ENCODE data around the gene PCSK6. TPM values are rescaled to one million over a fixed set of nuclear protein-coding genes. Genes with fewer than 3 reads are reported as not detected.
A peak's percentile ranks its signal among the peaks of the same experiment; 100 is the strongest.

Gene PCSK6
- total RNA-seq, result 1 to 10 TPM in 4 of 5 donors, under 1 TPM in 1; 0.16 to 2.2 (median 1.3) TPM
- total RNA-seq (2013), result 1.8 TPM
- total RNA-seq, result 0.10 to 10.9 (median 0.48) reads per million in 29 experiments

- Histone ChIP-seq H3K36me3 (ENCODE audit: control insufficient read depth in 2 of 2, extremely low read depth in 1 of 2, insufficient read depth in 1 of 2, low read length in 1 of 2) (no peaks in the 10 kb centered on the region), H3K27me3 (replicated peaks in 1 of 2; ENCODE audit: control insufficient read depth in 2 of 2, extremely low read depth in 1 of 2, insufficient read depth in 2 of 2, low read length in 1 of 2) (peaks cover 13 to 43% of the 10 kb centered on the region in 2 experiments), H3K4me3 (ENCODE audit: control insufficient read depth in 1 of 2, extremely low read depth in 1 of 2, low read length in 1 of 2) (no peak within 1 kb of the TSS), H3K27ac (ENCODE audit: low read length) (no peak within 1 kb of the TSS), H3K4me1 (ENCODE audit: control insufficient read depth in 1 of 2, extremely low read depth in 1 of 2, insufficient read depth in 2 of 2, low read length in 2 of 2) (no peaks in the 10 kb centered on the region), H3K9me3 (no peaks in the 10 kb centered on the region)
- POLR2A ChIA-PET, result no interaction called here
- ATAC-seq (replicated peaks in 1 of 4), result peak in 1 of 4 experiments; percentile 12
- WGBS (ENCODE audit: insufficient coverage), result 18% methylated on average over 104 of the region's 111 CpGs
- CTCF ChIA-PET, result no interaction called here
- Mint-ChIP-seq H3K9me3 (no peaks in the 10 kb centered on the region), H3K27me3 (peaks cover 42 to 54% of the 10 kb centered on the region in 2 donors), H3K36me3 (no peaks in the 10 kb centered on the region), H3K4me3 (peak within 1 kb of the TSS; percentile 24 to 54 (median 39)), H3K27ac (no peak within 1 kb of the TSS), H3K4me1 (peaks cover 2 to 5% (median 5%) of the 10 kb centered on the region in 3 donors)
- DNase-seq, result no peak
These were observed at the start of gene PCSK6 for GRCh38 chr15:101489599-101490407. TSS of gene PCSK6 (minus strand) at chr15:101489707. CDS start at chr15:101489670, 37 bp downstream.

DNA sequence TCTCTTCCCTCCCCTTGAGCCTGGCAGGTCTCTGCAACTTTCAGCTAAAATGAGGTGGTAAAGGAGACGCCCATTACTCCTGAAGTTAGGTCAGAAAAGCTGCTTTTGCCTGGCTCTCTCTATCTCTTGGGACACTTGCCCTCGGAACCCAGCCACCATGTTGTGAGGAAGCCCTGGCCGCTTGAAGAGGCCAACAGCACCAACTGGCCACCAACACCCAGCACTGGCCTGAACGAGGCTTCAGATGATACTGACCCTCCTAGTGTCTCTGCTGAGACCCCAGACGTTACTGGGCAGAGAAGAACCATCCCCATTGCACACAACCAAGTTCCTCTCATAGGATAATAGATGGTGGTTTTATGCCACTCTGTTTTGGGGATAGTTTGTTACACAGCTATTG, 49.5 kb upstream of the PCSK6 start:
- ChIA-PET POLR2A (no interaction called here), CTCF (no interaction called here)
- Mint-ChIP-seq H3K27me3 (peaks cover 7 to 8% of the 10 kb centered on the region in 2 donors), H3K36me3 (no peaks in the 10 kb centered on the region), H3K4me1 (no peaks in the 10 kb centered on the region), H3K9me3 (peaks cover 0 to 6% (median 4%) of the 10 kb centered on the region in 3 donors), H3K27ac (no peak overlapping the region), H3K4me3 (no peak overlapping the region)
- no peaks in the 10 kb centered on the region for H3K4me1 ChIP-seq (ENCODE audit: control insufficient read depth in 1 of 2, extremely low read depth in 1 of 2, insufficient read depth in 2 of 2, low read length in 2 of 2)
- no peaks in the 10 kb centered on the region for H3K36me3 ChIP-seq (ENCODE audit: control insufficient read depth in 2 of 2, extremely low read depth in 1 of 2, insufficient read depth in 1 of 2, low read length in 1 of 2)
- H3K4me3 ChIP-seq (ENCODE audit: control insufficient read depth in 1 of 2, extremely low read depth in 1 of 2, low read length in 1 of 2), result no peak overlapping the region
- peaks cover 0 to 27% of the 10 kb centered on the region in 2 experiments for H3K27me3 ChIP-seq (replicated peaks in 1 of 2; ENCODE audit: control insufficient read depth in 2 of 2, extremely low read depth in 1 of 2, insufficient read depth in 2 of 2, low read length in 1 of 2)
- 70% methylated on average over 4 of the region's 5 CpGs for WGBS (ENCODE audit: insufficient coverage)
- no peak for ATAC-seq (replicated peaks in 1 of 4)
- H3K9me3 ChIP-seq, result no peaks in the 10 kb centered on the region
- H3K27ac ChIP-seq (ENCODE audit: low read length), result no peak overlapping the region
- DNase-seq, result peak in 1 of 35 experiments; percentile 2

GRCh38 chr15:101538177-101538576, 48.7 kb upstream of the PCSK6 start:
- POLR2A ChIA-PET, result no interaction called here
- no peaks in the 10 kb centered on the region for H3K36me3 Mint-ChIP-seq

GRCh38 chr15:101537483-101538080, 48.1 kb upstream of the PCSK6 start:
- H3K4me3 ChIP-seq (ENCODE audit: control insufficient read depth in 1 of 2, extremely low read depth in 1 of 2, low read length in 1 of 2), result no peak overlapping the region
- H3K4me3 Mint-ChIP-seq, result no peak overlapping the region
- peaks cover 0 to 19% of the 10 kb centered on the region in 2 experiments for H3K27me3 ChIP-seq (replicated peaks in 1 of 2; ENCODE audit: control insufficient read depth in 2 of 2, extremely low read depth in 1 of 2, insufficient read depth in 2 of 2, low read length in 1 of 2)
- no peaks in the 10 kb centered on the region for H3K4me1 Mint-ChIP-seq
- ChIA-PET CTCF (no interaction called here), POLR2A (no interaction called here)
- no peak overlapping the region for H3K27ac Mint-ChIP-seq
- DNase-seq (no peak), ATAC-seq (replicated peaks in 1 of 4) (no peak)
- no peaks in the 10 kb centered on the region for H3K4me1 ChIP-seq (ENCODE audit: control insufficient read depth in 1 of 2, extremely low read depth in 1 of 2, insufficient read depth in 2 of 2, low read length in 2 of 2)
- no peak overlapping the region for H3K27ac ChIP-seq (ENCODE audit: low read length)
- H3K9me3 ChIP-seq, result no peaks in the 10 kb centered on the region
- no peaks in the 10 kb centered on the region for H3K36me3 ChIP-seq (ENCODE audit: control insufficient read depth in 2 of 2, extremely low read depth in 1 of 2, insufficient read depth in 1 of 2, low read length in 1 of 2)
- peaks cover 7 to 8% of the 10 kb centered on the region in 2 donors for H3K27me3 Mint-ChIP-seq
- peaks cover 0 to 6% (median 4%) of the 10 kb centered on the region in 3 donors for H3K9me3 Mint-ChIP-seq
- no CpG with 5 or more reads among the region's 2 CpGs for WGBS (ENCODE audit: insufficient coverage)
- H3K36me3 Mint-ChIP-seq, result no peaks in the 10 kb centered on the region

More at GRCh38 chr15:101538177-101538576, 48.7 kb upstream of the PCSK6 start:
- Histone ChIP-seq H3K27me3 (replicated peaks in 1 of 2; ENCODE audit: control insufficient read depth in 2 of 2, extremely low read depth in 1 of 2, insufficient read depth in 2 of 2, low read length in 1 of 2) (peaks cover 0 to 23% of the 10 kb centered on the region in 2 experiments), H3K4me3 (ENCODE audit: control insufficient read depth in 1 of 2, extremely low read depth in 1 of 2, low read length in 1 of 2) (no peak overlapping the region), H3K36me3 (ENCODE audit: control insufficient read depth in 2 of 2, extremely low read depth in 1 of 2, insufficient read depth in 1 of 2, low read length in 1 of 2) (no peaks in the 10 kb centered on the region), H3K4me1 (ENCODE audit: control insufficient read depth in 1 of 2, extremely low read depth in 1 of 2, insufficient read depth in 2 of 2, low read length in 2 of 2) (no peaks in the 10 kb centered on the region), H3K27ac (ENCODE audit: low read length) (no peak overlapping the region), H3K9me3 (no peaks in the 10 kb centered on the region)
- Mint-ChIP-seq H3K27ac (no peak overlapping the region), H3K27me3 (peaks cover 7 to 8% of the 10 kb centered on the region in 2 donors), H3K9me3 (peaks cover 0 to 6% (median 4%) of the 10 kb centered on the region in 3 donors), H3K4me1 (no peaks in the 10 kb centered on the region), H3K4me3 (no peak overlapping the region)
- CTCF ChIA-PET, result no interaction called here
- ATAC-seq (replicated peaks in 1 of 4), result no peak
- peak in 1 of 35 experiments; percentile 2 for DNase-seq
- 80% methylated on average over 1 of the region's 3 CpGs for WGBS (ENCODE audit: insufficient coverage)

- Mint-ChIP-seq H3K4me3 (no peak overlapping the region), H3K9me3 (peaks cover 0 to 6% (median 4%) of the 10 kb centered on the region in 3 donors), H3K4me1 (no peaks in the 10 kb centered on the region), H3K27me3 (peaks cover 7 to 8% of the 10 kb centered on the region in 2 donors), H3K27ac (no peak overlapping the region), H3K36me3 (no peaks in the 10 kb centered on the region)
- Histone ChIP-seq H3K27ac (ENCODE audit: low read length) (no peak overlapping the region), H3K4me1 (ENCODE audit: control insufficient read depth in 1 of 2, extremely low read depth in 1 of 2, insufficient read depth in 2 of 2, low read length in 2 of 2) (no peaks in the 10 kb centered on the region), H3K4me3 (ENCODE audit: control insufficient read depth in 1 of 2, extremely low read depth in 1 of 2, low read length in 1 of 2) (no peak overlapping the region), H3K27me3 (replicated peaks in 1 of 2; ENCODE audit: control insufficient read depth in 2 of 2, extremely low read depth in 1 of 2, insufficient read depth in 2 of 2, low read length in 1 of 2) (peaks cover 0 to 19% of the 10 kb centered on the region in 2 experiments), H3K36me3 (ENCODE audit: control insufficient read depth in 2 of 2, extremely low read depth in 1 of 2, insufficient read depth in 1 of 2, low read length in 1 of 2) (no peaks in the 10 kb centered on the region), H3K9me3 (no peaks in the 10 kb centered on the region)
- DNase-seq (peak in 1 of 35 experiments; percentile 14), ATAC-seq (replicated peaks in 1 of 4) (no peak)
- ChIA-PET POLR2A (no interaction called here), CTCF (no interaction called here)
- 80% methylated on average over 17 of the region's 20 CpGs for WGBS (ENCODE audit: insufficient coverage)
These were observed 47.4 kb upstream of the PCSK6 start for GRCh38 chr15:101536875-101537405.

GRCh38 chr15:101536166-101536874, 46.8 kb upstream of the PCSK6 start:
- H3K27ac ChIP-seq (ENCODE audit: low read length), result no peak overlapping the region

More at GRCh38 chr15:101536166-101536874, 46.8 kb upstream of the PCSK6 start:
- Mint-ChIP-seq H3K4me1 (no peaks in the 10 kb centered on the region), H3K36me3 (no peaks in the 10 kb centered on the region), H3K27ac (no peak overlapping the region), H3K27me3 (peaks cover 7 to 8% of the 10 kb centered on the region in 2 donors), H3K9me3 (peaks cover 0 to 6% (median 4%) of the 10 kb centered on the region in 3 donors), H3K4me3 (no peak overlapping the region)
- POLR2A ChIA-PET, result no interaction called here
- CTCF ChIA-PET, result no interaction called here
- peaks cover 0 to 20% of the 10 kb centered on the region in 2 experiments for H3K27me3 ChIP-seq (replicated peaks in 1 of 2; ENCODE audit: control insufficient read depth in 2 of 2, extremely low read depth in 1 of 2, insufficient read depth in 2 of 2, low read length in 1 of 2)
- WGBS (ENCODE audit: insufficient coverage), result 86% methylated on average over 24 of the region's 24 CpGs
- peak in 1 of 35 experiments; percentile 9 for DNase-seq
- no peaks in the 10 kb centered on the region for H3K4me1 ChIP-seq (ENCODE audit: control insufficient read depth in 1 of 2, extremely low read depth in 1 of 2, insufficient read depth in 2 of 2, low read length in 2 of 2)
- H3K4me3 ChIP-seq (ENCODE audit: control insufficient read depth in 1 of 2, extremely low read depth in 1 of 2, low read length in 1 of 2), result no peak overlapping the region
- H3K36me3 ChIP-seq (ENCODE audit: control insufficient read depth in 2 of 2, extremely low read depth in 1 of 2, insufficient read depth in 1 of 2, low read length in 1 of 2), result no peaks in the 10 kb centered on the region
- no peaks in the 10 kb centered on the region for H3K9me3 ChIP-seq
- ATAC-seq (replicated peaks in 1 of 4), result no peak
